HFF-Myc (cell line): Measurements from ENCODE around the gene TXNDC9.
"Not testable (repeated sequence)": the region's sequence is repeated elsewhere in the genome, so short reads cannot be mapped to it uniquely, and the experiment has no call there.

Experiments
- DNase-seq: peaks from one replicate; pipeline ENCODE4 v3.0.0-alpha.2; 2011; ENCODE audit warnings: low read depth; ENCODE audit errors: extremely low read depth
- H3K4me3 ChIP-seq: replicated peaks from 2 replicates; pipeline ENCODE4 v1.5.1; 2011; ENCODE audit warnings: low read depth, mild to moderate bottlenecking, control low read depth, low read length
- CTCF ChIP-seq: IDR thresholded peaks from 2 replicates; pipeline ENCODE4 v1.5.1; 2012; ENCODE audit warnings: mild to moderate bottlenecking, low read depth, low read length, control low read depth; ENCODE audit errors: missing control alignments

The TXNDC9 gene

GRCh38 chr2:99346218-99346617, 10.1 kb upstream of the TXNDC9 start:
- DNase-seq: no peak
- no peak for TF ChIP-seq CTCF
- H3K4me3 ChIP-seq: no peak overlapping the region

GRCh38 chr2:99345446-99345845, 9.3 kb upstream of the TXNDC9 start:
- H3K4me3 ChIP-seq, DNase-seq: not testable (repeated sequence)

- H3K4me3 ChIP-seq: no peak overlapping the region
- TF ChIP-seq CTCF: no peak
- DNase-seq: no peak
Measured at GRCh38 chr2:99342536-99342935, 6.4 kb upstream of the TXNDC9 start.

GRCh38 chr2:99340669-99341236, 4.6 kb upstream of the TXNDC9 start:
- TF ChIP-seq CTCF: no peak
- no peak overlapping the region for H3K4me3 ChIP-seq
- DNase-seq: no peak

GRCh38 chr2:99338029-99338585, 2.0 kb upstream of the TXNDC9 start:
- TF ChIP-seq CTCF: no peak
- DNase-seq: no peak
- peak overlapping the region; percentile 96 for H3K4me3 ChIP-seq

- TF ChIP-seq CTCF: peak; percentile 66
- H3K4me3 ChIP-seq: peak within 1 kb of the TSS; percentile 96
- DNase-seq: peak; percentile 89
Measured at GRCh38 chr2:99337113-99338028, 1.2 kb upstream of the TXNDC9 start, which contains the start of gene EIF5B. Gene EIF5B (plus strand): TSS chr2:99337389. CDS start chr2:99337555, 166 bp downstream.

GRCh38 chr2:99336804-99337112, 625 bp upstream of the TXNDC9 start:
- peak overlapping the region; percentile 96 for H3K4me3 ChIP-seq
- TF ChIP-seq CTCF: no peak
- no peak for DNase-seq
